Measurements from ENCODE around the gene FAM222A.

DNA sequence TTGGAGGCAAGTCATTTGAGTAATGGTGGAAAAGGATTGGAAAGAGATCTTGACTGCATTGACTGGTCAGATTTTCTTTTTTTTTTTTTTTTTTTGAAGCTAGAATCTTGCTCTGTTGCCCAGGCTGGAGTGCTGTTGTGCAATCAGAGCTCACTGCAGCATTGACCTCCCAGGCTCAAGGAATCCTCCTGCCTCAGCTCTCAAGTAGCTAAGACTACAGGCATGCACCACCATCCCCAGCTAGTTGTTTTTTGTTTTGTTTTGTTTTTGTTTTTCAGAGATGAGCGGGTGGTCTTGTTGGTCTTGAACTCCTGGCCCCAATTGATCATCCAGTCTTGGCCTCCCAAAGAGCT, 30.9 kb upstream of the FAM222A start:
- TF ChIP-seq, protein P1, sequence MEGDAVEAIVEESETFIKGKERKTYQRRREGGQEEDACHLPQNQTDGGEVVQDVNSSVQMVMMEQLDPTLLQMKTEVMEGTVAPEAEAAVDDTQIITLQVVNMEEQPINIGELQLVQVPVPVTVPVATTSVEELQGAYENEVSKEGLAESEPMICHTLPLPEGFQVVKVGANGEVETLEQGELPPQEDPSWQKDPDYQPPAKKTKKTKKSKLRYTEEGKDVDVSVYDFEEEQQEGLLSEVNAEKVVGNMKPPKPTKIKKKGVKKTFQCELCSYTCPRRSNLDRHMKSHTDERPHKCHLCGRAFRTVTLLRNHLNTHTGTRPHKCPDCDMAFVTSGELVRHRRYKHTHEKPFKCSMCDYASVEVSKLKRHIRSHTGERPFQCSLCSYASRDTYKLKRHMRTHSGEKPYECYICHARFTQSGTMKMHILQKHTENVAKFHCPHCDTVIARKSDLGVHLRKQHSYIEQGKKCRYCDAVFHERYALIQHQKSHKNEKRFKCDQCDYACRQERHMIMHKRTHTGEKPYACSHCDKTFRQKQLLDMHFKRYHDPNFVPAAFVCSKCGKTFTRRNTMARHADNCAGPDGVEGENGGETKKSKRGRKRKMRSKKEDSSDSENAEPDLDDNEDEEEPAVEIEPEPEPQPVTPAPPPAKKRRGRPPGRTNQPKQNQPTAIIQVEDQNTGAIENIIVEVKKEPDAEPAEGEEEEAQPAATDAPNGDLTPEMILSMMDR (IDR thresholded peaks at IDR 0.05), result no peak
- no peak for TF ChIP-seq POLR2A (IDR thresholded peaks at IDR 0.05)

Data from lower leg skin (tissue), 3 donors.